ENCODE data around the gene C2CD2.

DNA sequence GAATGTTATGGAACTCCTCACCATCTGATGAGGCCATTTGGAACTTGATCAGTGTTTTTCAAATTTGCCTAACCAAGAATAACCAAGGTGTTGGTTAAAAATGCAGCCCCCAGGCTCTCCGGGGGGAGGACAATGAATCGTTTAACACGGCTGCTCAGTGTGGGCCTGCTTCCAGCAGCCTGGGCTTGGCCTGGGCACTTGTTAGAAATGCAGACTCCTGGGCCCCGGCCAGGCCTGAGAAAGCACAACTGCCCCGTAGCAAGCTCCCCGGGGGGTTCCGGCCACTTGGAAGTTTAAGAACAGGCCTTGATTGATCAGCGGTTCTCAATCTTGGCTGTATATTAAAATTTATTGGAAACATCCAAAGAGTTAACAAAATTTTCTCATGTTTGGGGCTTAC is 22.8 kb upstream of the C2CD2 start:
- TF ChIP-seq, protein P1, sequence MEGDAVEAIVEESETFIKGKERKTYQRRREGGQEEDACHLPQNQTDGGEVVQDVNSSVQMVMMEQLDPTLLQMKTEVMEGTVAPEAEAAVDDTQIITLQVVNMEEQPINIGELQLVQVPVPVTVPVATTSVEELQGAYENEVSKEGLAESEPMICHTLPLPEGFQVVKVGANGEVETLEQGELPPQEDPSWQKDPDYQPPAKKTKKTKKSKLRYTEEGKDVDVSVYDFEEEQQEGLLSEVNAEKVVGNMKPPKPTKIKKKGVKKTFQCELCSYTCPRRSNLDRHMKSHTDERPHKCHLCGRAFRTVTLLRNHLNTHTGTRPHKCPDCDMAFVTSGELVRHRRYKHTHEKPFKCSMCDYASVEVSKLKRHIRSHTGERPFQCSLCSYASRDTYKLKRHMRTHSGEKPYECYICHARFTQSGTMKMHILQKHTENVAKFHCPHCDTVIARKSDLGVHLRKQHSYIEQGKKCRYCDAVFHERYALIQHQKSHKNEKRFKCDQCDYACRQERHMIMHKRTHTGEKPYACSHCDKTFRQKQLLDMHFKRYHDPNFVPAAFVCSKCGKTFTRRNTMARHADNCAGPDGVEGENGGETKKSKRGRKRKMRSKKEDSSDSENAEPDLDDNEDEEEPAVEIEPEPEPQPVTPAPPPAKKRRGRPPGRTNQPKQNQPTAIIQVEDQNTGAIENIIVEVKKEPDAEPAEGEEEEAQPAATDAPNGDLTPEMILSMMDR (conservative IDR thresholded peaks at IDR 0.05; ENCODE audit: low read depth, low read length) = no peak
- TF ChIP-seq EZH2 (IDR thresholded peaks at IDR 0.05; ENCODE audit: borderline replicate concordance, low read depth, low read length, poor library complexity, severe bottlenecking) = no peak
